ENCODE measurements around the gene DTNA.

The DTNA gene

GRCh38 chr18:34936772-34937171, 226.7 kb downstream of the DTNA start:
- DNase-seq (ENCODE audit: low read depth): no peak

DNA sequence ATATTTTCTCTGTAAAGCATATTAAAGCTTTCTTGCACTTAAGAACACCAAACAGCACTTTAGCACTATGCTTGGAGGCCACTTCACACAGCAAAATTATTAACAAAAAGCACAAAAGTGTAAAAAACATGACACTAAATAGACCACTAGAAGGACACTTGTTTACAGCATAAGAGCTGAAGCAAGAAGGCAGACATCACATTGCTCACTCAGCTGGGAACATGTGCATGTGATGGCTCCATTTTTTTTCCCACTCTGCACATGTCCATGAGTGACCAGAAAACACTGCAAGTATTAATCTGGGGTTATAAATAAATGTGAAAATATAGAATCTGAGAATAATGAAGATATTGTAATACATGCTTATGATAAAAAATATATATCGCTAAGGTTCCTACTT, 228.0 kb downstream of the DTNA start:
- no peak for DNase-seq (ENCODE audit: low read depth)

Measured in activated gamma-delta T cell treated with anti-CD3 and anti-CD28 coated beads, Interleukin-2, amount 50 U/mL, for 16 hours (primary cell).